ENCODE measurements around the gene RPS6KA5.

Gene RPS6KA5

GRCh38 chr14:90993792-90994191 lies 66.6 kb downstream of the RPS6KA5 start:
- no peaks in the 10 kb centered on the region for H3K79me1 ChIP-seq (ENCODE audit: low read length)
- no peak overlapping the region for H3K4ac ChIP-seq (ENCODE audit: low read depth, low read length)
- H3K4me3 ChIP-seq (ENCODE audit: low read depth, low read length): no peak overlapping the region
- no CpG with 5 or more reads among the region's 3 CpGs for WGBS (ENCODE audit: extremely low coverage, insufficient coverage, insufficient read length)
- no peaks in the 10 kb centered on the region for H3K4me1 ChIP-seq (ENCODE audit: control insufficient read depth in 1 of 2, insufficient read depth in 2 of 2, low read length in 2 of 2)
- H3K27ac ChIP-seq (ENCODE audit: low read depth, low read length): no peak overlapping the region
- H3K9me3 ChIP-seq (ENCODE audit: insufficient read depth, low read depth, low read length): no peaks in the 10 kb centered on the region
- H4K91ac ChIP-seq (ENCODE audit: low read depth, low read length): no peak overlapping the region
- DNase-seq: no peak
- no peak overlapping the region for H2AK5ac ChIP-seq (ENCODE audit: low read length)
- no peak overlapping the region for H3K4me2 ChIP-seq (ENCODE audit: low read length)
- no peaks in the 10 kb centered on the region for H3K36me3 ChIP-seq (ENCODE audit: control insufficient read depth in 1 of 2, insufficient read depth in 2 of 2, low read length in 2 of 2)
- H2BK12ac ChIP-seq (ENCODE audit: low read length): no peak overlapping the region
- no peaks in the 10 kb centered on the region for H3K27me3 ChIP-seq (ENCODE audit: insufficient read depth, low read length)
- no peak overlapping the region for H3K14ac ChIP-seq (ENCODE audit: low read length)
- H4K8ac ChIP-seq (ENCODE audit: low read depth, low read length): no peak overlapping the region
- H3K23ac ChIP-seq (ENCODE audit: low read length): no peak overlapping the region
- no peak overlapping the region for H3K18ac ChIP-seq (ENCODE audit: low read length)
- H3K9ac ChIP-seq (ENCODE audit: low read length): no peak overlapping the region
- peaks cover 2% of the 10 kb centered on the region for H3K79me2 ChIP-seq (ENCODE audit: control insufficient read depth, insufficient read depth, low read length, poor library complexity)
- no peak overlapping the region for H2BK5ac ChIP-seq (ENCODE audit: low read depth, low read length, poor library complexity)
- H2BK120ac ChIP-seq (ENCODE audit: insufficient read depth, low read length, poor library complexity): no peak overlapping the region
- H4K12ac ChIP-seq (ENCODE audit: low read depth, low read length): no peak overlapping the region
- no peak overlapping the region for H2AFZ ChIP-seq (ENCODE audit: insufficient read depth, low read length, poor library complexity)

GRCh38 chr14:90991690-90992443 lies 68.6 kb downstream of the RPS6KA5 start:
- Histone ChIP-seq H3K4ac (ENCODE audit: low read depth, low read length) (no peak overlapping the region), H3K4me2 (ENCODE audit: low read length) (no peak overlapping the region), H2BK12ac (ENCODE audit: low read length) (no peak overlapping the region), H2BK5ac (ENCODE audit: low read depth, low read length, poor library complexity) (no peak overlapping the region), H3K79me1 (ENCODE audit: low read length) (no peaks in the 10 kb centered on the region), H3K27me3 (ENCODE audit: insufficient read depth, low read length) (no peaks in the 10 kb centered on the region), H3K4me3 (ENCODE audit: low read depth, low read length) (no peak overlapping the region), H2AK5ac (ENCODE audit: low read length) (no peak overlapping the region), H4K91ac (ENCODE audit: low read depth, low read length) (no peak overlapping the region), H4K12ac (ENCODE audit: low read depth, low read length) (no peak overlapping the region), H3K4me1 (ENCODE audit: control insufficient read depth in 1 of 2, insufficient read depth in 2 of 2, low read length in 2 of 2) (no peaks in the 10 kb centered on the region), H3K27ac (ENCODE audit: low read depth, low read length) (no peak overlapping the region), H3K79me2 (ENCODE audit: control insufficient read depth, insufficient read depth, low read length, poor library complexity) (peaks cover 2% of the 10 kb centered on the region), H4K8ac (ENCODE audit: low read depth, low read length) (no peak overlapping the region), H3K23ac (ENCODE audit: low read length) (no peak overlapping the region), H3K36me3 (ENCODE audit: control insufficient read depth in 1 of 2, insufficient read depth in 2 of 2, low read length in 2 of 2) (no peaks in the 10 kb centered on the region), H3K14ac (ENCODE audit: low read length) (no peak overlapping the region), H2BK120ac (ENCODE audit: insufficient read depth, low read length, poor library complexity) (no peak overlapping the region), H3K9me3 (ENCODE audit: insufficient read depth, low read depth, low read length) (no peaks in the 10 kb centered on the region), H3K9ac (ENCODE audit: low read length) (no peak overlapping the region), H3K18ac (ENCODE audit: low read length) (no peak overlapping the region), H2AFZ (ENCODE audit: insufficient read depth, low read length, poor library complexity) (no peak overlapping the region)
- DNase-seq: no peak

- Histone ChIP-seq H3K4me2 (ENCODE audit: low read length) (no peak overlapping the region), H3K23ac (ENCODE audit: low read length) (no peak overlapping the region), H3K27ac (ENCODE audit: low read depth, low read length) (no peak overlapping the region), H3K4me3 (ENCODE audit: low read depth, low read length) (no peak overlapping the region), H4K91ac (ENCODE audit: low read depth, low read length) (no peak overlapping the region), H3K27me3 (ENCODE audit: insufficient read depth, low read length) (no peaks in the 10 kb centered on the region), H2AK5ac (ENCODE audit: low read length) (no peak overlapping the region), H2BK120ac (ENCODE audit: insufficient read depth, low read length, poor library complexity) (no peak overlapping the region), H2BK5ac (ENCODE audit: low read depth, low read length, poor library complexity) (no peak overlapping the region), H3K14ac (ENCODE audit: low read length) (no peak overlapping the region), H2BK12ac (ENCODE audit: low read length) (no peak overlapping the region), H3K36me3 (ENCODE audit: control insufficient read depth in 1 of 2, insufficient read depth in 2 of 2, low read length in 2 of 2) (no peaks in the 10 kb centered on the region), H4K8ac (ENCODE audit: low read depth, low read length) (no peak overlapping the region), H3K79me2 (ENCODE audit: control insufficient read depth, insufficient read depth, low read length, poor library complexity) (no peaks in the 10 kb centered on the region), H3K9ac (ENCODE audit: low read length) (no peak overlapping the region), H3K4ac (ENCODE audit: low read depth, low read length) (no peak overlapping the region), H2AFZ (ENCODE audit: insufficient read depth, low read length, poor library complexity) (no peak overlapping the region), H3K18ac (ENCODE audit: low read length) (no peak overlapping the region), H4K12ac (ENCODE audit: low read depth, low read length) (no peak overlapping the region), H3K9me3 (ENCODE audit: insufficient read depth, low read depth, low read length) (no peaks in the 10 kb centered on the region), H3K79me1 (ENCODE audit: low read length) (no peaks in the 10 kb centered on the region), H3K4me1 (ENCODE audit: control insufficient read depth in 1 of 2, insufficient read depth in 2 of 2, low read length in 2 of 2) (no peaks in the 10 kb centered on the region)
- no peak for DNase-seq
- no CpG with 5 or more reads among the region's 3 CpGs for WGBS (ENCODE audit: extremely low coverage, insufficient coverage, insufficient read length)
These were observed 70.3 kb downstream of the RPS6KA5 start for GRCh38 chr14:90990141-90990540.

GRCh38 chr14:90987140-90987539 lies 73.3 kb downstream of the RPS6KA5 start:
- H4K8ac ChIP-seq (ENCODE audit: low read depth, low read length): no peak overlapping the region
- peak in 1 of 2 donors; percentile 61 for DNase-seq
- H3K36me3 ChIP-seq (ENCODE audit: control insufficient read depth in 1 of 2, insufficient read depth in 2 of 2, low read length in 2 of 2): no peaks in the 10 kb centered on the region
- no peaks in the 10 kb centered on the region for H3K79me1 ChIP-seq (ENCODE audit: low read length)
- no peaks in the 10 kb centered on the region for H3K9me3 ChIP-seq (ENCODE audit: insufficient read depth, low read depth, low read length)
- H3K9ac ChIP-seq (ENCODE audit: low read length): no peak overlapping the region
- no peak overlapping the region for H2BK120ac ChIP-seq (ENCODE audit: insufficient read depth, low read length, poor library complexity)
- no peak overlapping the region for H4K12ac ChIP-seq (ENCODE audit: low read depth, low read length)
- H3K4me1 ChIP-seq (ENCODE audit: control insufficient read depth in 1 of 2, insufficient read depth in 2 of 2, low read length in 2 of 2): no peaks in the 10 kb centered on the region
- H3K4me2 ChIP-seq (ENCODE audit: low read length): no peak overlapping the region
- H2AK5ac ChIP-seq (ENCODE audit: low read length): no peak overlapping the region
- H4K91ac ChIP-seq (ENCODE audit: low read depth, low read length): no peak overlapping the region
- H3K4me3 ChIP-seq (ENCODE audit: low read depth, low read length): no peak overlapping the region
- H3K4ac ChIP-seq (ENCODE audit: low read depth, low read length): no peak overlapping the region
- H2AFZ ChIP-seq (ENCODE audit: insufficient read depth, low read length, poor library complexity): no peak overlapping the region
- H3K14ac ChIP-seq (ENCODE audit: low read length): no peak overlapping the region
- no peak overlapping the region for H3K27ac ChIP-seq (ENCODE audit: low read depth, low read length)
- H2BK12ac ChIP-seq (ENCODE audit: low read length): no peak overlapping the region
- no peak overlapping the region for H3K23ac ChIP-seq (ENCODE audit: low read length)
- H2BK5ac ChIP-seq (ENCODE audit: low read depth, low read length, poor library complexity): no peak overlapping the region
- H3K79me2 ChIP-seq (ENCODE audit: control insufficient read depth, insufficient read depth, low read length, poor library complexity): no peaks in the 10 kb centered on the region
- H3K27me3 ChIP-seq (ENCODE audit: insufficient read depth, low read length): no peaks in the 10 kb centered on the region
- no peak overlapping the region for H3K18ac ChIP-seq (ENCODE audit: low read length)
- no CpG with 5 or more reads among the region's 1 CpG for WGBS (ENCODE audit: extremely low coverage, insufficient coverage, insufficient read length)
